GM13976 (cell line): ENCODE measurements around the gene TRIP6.

Experiments used
- DNase-seq: peaks from one replicate; pipeline ENCODE4 v3.0.0; 2012; ENCODE audit warnings: low spot score
- in situ Hi-C: fragments of 300-500 bp; cut with MboI; formaldehyde crosslinking; loops from one replicate; pipeline ENCODE4 v1.12.0; 2022; ENCODE audit warnings: low sequenced_read_pairs, mixed read lengths, inconsistent platforms; ENCODE audit not compliant: unreplicated experiment
- TF ChIP-seq, protein P1 (sequence below): IDR thresholded peaks from 2 replicates; pipeline ENCODE4 v1.5.1; 2012; ENCODE audit warnings: borderline replicate concordance, mild to moderate bottlenecking; ENCODE audit not compliant: insufficient read depth; ENCODE audit errors: extremely low read depth, missing control alignments, control extremely low read depth

Gene TRIP6

DNA sequence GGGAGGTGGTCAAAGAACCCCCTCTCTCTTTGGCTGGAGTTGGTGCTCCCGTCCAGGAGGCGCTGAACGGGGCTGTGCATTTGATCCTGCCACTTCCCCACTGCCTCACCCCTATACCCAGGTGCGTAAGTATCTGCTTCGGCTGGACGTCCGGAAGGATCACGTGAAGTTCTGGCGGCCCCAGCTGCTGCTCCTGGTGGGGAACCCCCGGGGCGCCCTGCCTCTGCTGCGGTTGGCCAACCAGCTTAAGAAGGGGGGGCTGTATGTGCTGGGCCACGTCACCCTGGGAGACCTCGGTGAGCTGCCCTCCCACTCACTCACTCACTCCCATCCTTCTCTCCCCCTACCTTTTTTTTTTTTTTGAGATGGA, 5.6 kb upstream of the TRIP6 start:
- in situ Hi-C loops: loop anchor here (25.0 kb wide), 1 partner anchor 399 kb away; the partner anchor contains the start of gene SPACDR
- DNase-seq: no peak
- TF ChIP-seq, protein P1, sequence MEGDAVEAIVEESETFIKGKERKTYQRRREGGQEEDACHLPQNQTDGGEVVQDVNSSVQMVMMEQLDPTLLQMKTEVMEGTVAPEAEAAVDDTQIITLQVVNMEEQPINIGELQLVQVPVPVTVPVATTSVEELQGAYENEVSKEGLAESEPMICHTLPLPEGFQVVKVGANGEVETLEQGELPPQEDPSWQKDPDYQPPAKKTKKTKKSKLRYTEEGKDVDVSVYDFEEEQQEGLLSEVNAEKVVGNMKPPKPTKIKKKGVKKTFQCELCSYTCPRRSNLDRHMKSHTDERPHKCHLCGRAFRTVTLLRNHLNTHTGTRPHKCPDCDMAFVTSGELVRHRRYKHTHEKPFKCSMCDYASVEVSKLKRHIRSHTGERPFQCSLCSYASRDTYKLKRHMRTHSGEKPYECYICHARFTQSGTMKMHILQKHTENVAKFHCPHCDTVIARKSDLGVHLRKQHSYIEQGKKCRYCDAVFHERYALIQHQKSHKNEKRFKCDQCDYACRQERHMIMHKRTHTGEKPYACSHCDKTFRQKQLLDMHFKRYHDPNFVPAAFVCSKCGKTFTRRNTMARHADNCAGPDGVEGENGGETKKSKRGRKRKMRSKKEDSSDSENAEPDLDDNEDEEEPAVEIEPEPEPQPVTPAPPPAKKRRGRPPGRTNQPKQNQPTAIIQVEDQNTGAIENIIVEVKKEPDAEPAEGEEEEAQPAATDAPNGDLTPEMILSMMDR: no peak

GRCh38 chr7:100863406-100863950, 3.7 kb upstream of the TRIP6 start:
- TF ChIP-seq, protein P1: no peak
- DNase-seq: no peak
- in situ Hi-C loops: loop anchor here (25.0 kb wide), 1 partner anchor 401 kb away; the partner anchor contains the start of gene SPACDR

DNA sequence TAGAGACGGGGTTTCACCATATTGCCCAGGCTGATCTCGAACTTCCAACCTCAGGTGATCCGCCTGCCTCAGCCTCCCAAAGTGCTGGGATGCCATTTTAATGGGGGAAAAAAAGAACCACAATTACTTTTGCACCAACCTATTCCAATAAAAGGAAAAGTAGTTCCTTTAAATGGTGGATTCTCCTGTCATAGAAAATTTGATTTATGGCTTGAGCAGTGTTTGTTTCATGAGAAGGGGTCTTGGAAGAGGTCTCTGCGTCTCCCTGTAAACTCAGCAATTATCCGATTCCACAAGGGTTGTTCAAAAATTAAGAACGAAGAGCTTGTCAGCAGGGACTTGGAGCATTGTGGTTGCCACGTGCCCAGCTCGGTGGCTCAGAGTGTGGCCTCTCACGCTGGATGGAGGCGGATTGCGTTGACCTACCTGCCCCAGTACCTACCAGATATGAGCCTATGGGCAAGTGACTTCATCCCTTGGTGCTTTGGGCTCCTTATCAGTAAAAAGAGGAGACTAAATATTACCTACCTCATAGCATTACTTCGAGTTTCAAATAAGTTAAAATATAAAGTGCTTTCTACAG, 2.8 kb upstream of the TRIP6 start:
- TF ChIP-seq, protein P1: no peak
- DNase-seq: no peak
- in situ Hi-C loops: loop anchor here (25.0 kb wide), 1 partner anchor 402 kb away; the partner anchor contains the start of gene SPACDR

DNA sequence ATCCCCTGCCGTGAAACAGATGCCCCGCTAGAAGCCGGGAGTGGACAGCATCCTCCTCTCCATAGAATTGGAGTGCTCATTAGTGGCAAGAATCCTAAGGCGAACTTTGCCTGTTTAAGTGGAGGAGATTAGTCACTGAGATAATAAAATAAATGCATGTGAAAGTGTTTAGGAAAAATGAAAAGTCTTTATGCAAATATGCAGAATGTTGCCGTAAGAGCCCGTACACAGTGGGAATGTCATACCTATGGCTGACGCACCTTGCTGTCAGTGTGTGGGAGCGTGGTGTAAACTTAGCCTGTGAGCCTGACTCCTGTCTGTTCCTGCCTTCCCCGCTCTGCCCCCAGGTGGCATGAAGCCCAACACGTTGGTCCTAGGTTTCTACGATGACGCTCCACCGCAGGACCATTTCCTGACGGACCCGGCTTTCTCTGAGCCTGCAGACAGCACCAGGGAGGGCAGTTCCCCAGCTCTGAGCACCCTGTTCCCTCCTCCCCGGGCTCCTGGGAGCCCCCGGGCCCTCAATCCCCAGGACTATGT, 1.7 kb upstream of the TRIP6 start:
- in situ Hi-C loops: loop anchor here (25.0 kb wide), 1 partner anchor 403 kb away; the partner anchor contains the start of gene SPACDR
- DNase-seq: no peak
- TF ChIP-seq, protein P1: no peak

DNA sequence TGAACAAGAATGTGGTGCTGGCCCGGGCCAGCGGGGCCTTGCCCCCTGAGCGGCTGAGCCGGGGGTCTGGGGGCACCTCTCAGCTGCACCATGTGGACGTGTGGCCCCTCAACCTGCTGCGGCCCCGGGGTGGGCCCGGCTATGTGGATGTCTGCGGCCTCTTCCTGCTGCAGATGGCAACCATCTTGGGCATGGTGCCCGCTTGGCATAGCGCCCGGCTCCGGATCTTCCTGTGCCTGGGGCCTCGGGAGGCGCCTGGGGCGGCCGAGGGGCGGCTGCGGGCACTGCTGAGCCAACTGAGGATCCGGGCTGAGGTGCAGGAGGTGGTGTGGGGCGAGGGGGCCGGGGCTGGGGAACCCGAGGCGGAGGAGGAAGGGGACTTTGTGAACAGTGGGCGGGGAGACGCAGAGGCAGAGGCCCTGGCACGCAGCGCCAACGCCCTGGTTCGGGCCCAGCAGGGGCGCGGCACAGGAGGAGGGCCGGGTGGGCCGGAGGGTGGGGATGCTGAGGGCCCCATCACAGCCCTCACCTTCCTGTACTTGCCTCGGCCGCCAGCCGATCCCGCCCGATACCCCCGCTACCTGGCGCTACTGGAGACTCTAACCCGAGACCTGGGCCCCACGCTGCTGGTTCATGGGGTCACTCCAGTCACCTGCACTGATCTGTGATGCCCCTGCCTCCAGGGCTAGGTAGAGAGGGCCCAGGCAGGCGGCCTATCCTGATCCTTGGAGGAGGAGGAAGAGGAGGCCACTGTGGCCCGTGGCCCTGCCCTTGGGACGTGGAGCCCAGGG, 1.1 kb upstream of the TRIP6 start:
- in situ Hi-C loops: loop anchor here (25.0 kb wide), 1 partner anchor 404 kb away; the partner anchor contains the start of gene SPACDR
- TF ChIP-seq, protein P1: no peak
- DNase-seq: no peak

DNA sequence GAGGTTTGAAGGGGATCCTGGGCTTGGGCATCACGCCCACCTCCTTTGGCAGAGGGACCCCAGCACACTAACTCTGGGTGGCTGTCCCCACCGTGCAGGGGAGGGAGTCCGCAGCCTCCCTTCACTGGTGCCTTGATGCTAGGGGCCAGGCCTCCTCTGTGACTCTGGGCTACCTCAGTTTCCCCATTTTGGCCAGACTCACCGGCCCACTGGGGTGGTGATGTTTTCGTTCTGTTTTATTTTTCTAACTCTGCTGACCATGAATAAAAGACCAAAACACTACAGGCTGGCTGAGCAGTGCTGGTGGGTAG, 503 bp upstream of the TRIP6 start:
- DNase-seq: no peak
- TF ChIP-seq, protein P1: no peak
- in situ Hi-C loops: loop anchor here (25.0 kb wide), 1 partner anchor 404 kb away; the partner anchor contains the start of gene SPACDR
